Calu3 (cell line): Measurements from ENCODE around the gene TMEM185B. TPM values are rescaled to one million over a fixed set of nuclear protein-coding genes. Genes with fewer than 3 reads are reported as not detected.

Experiments used
- BruUV-seq: library from RNA; stranded (reverse); fragments of 400-500 nt; replicated peaks from 2 replicates; lab custom pipeline; 2021; lab: Mats Ljungman, UMichigan
- CTCF ChIA-PET: fragments of 300-600 bp; sonication (Branson Sonifier 250); formaldehyde crosslinking; loops from one replicate; lab custom pipeline; 2022; ENCODE audit warnings: antibody characterized with exemption; lab: Charles Lee
- DNase-seq: peaks from one replicate; pipeline ENCODE4 v3.0.0; 2022
- H3K27ac Mint-ChIP-seq: one replicate; pipeline ENCODE4 v1.8.0; 2022; ENCODE audit warnings: mixed read lengths; ENCODE audit not compliant: unreplicated experiment
- H3K27me3 Mint-ChIP-seq: one replicate; pipeline ENCODE4 v1.8.0; 2022; ENCODE audit warnings: mixed read lengths; ENCODE audit not compliant: unreplicated experiment
- H3K36me3 Mint-ChIP-seq: one replicate; pipeline ENCODE4 v1.8.0; 2022; ENCODE audit warnings: mild to moderate bottlenecking, moderate library complexity, mixed read lengths; ENCODE audit not compliant: insufficient read depth, unreplicated experiment
- H3K4me1 Mint-ChIP-seq: one replicate; pipeline ENCODE4 v1.8.0; 2022; ENCODE audit warnings: mild to moderate bottlenecking, low read depth, mixed read lengths; ENCODE audit not compliant: unreplicated experiment
- H3K4me3 Mint-ChIP-seq: one replicate; pipeline ENCODE4 v1.8.0; 2022; ENCODE audit warnings: mild to moderate bottlenecking, low read depth, moderate library complexity, mixed read lengths; ENCODE audit not compliant: unreplicated experiment
- H3K9me3 Mint-ChIP-seq: one replicate; pipeline ENCODE4 v1.8.0; 2022; ENCODE audit warnings: low read depth, mixed read lengths; ENCODE audit not compliant: unreplicated experiment
- CTCF ChIP-seq: fragments of 200-600 bp; IDR thresholded peaks from one replicate; pipeline ENCODE4 v1.8.0; 2022; ENCODE audit warnings: antibody characterized with exemption; ENCODE audit not compliant: unreplicated experiment
- intact Hi-C: fragments of 100-400 bp; cut with micrococcal nuclease; formaldehyde crosslinking; loops from one replicate; pipeline ENCODE4 v1.10.0; 2022; ENCODE audit not compliant: unreplicated experiment
- total RNA-seq: library from RNA; stranded (reverse); gene quantifications from 2 replicates; pipeline ENCODE4 v1.2.3, GENCODE V29; 2022

Gene TMEM185B
- total RNA-seq, 1 experiment from 2014 or later, result 42.8 TPM

- no peaks in the 10 kb centered on the region for H3K9me3 Mint-ChIP-seq
- CTCF ChIA-PET, result no interaction called here
- no peak for TF ChIP-seq CTCF
- peaks cover 13% of the 10 kb centered on the region for H3K27me3 Mint-ChIP-seq
- no peak overlapping the region for H3K4me3 Mint-ChIP-seq
- no peak overlapping the region for H3K27ac Mint-ChIP-seq
- no TSS peak for BruUV-seq
- H3K4me1 Mint-ChIP-seq, result no peaks in the 10 kb centered on the region
- intact Hi-C loops, result no loop called here
- no peak for DNase-seq
- H3K36me3 Mint-ChIP-seq, result no peaks in the 10 kb centered on the region
These were observed 22.5 kb upstream of the TMEM185B start for GRCh38 chr2:120245520-120246332.

GRCh38 chr2:120244656-120245519, 21.7 kb upstream of the TMEM185B start:
- H3K9me3 Mint-ChIP-seq, result no peaks in the 10 kb centered on the region
- H3K27me3 Mint-ChIP-seq, result peaks cover 7% of the 10 kb centered on the region
- TF ChIP-seq CTCF, result no peak
- CTCF ChIA-PET, result no interaction called here
- DNase-seq, result no peak
- H3K36me3 Mint-ChIP-seq, result no peaks in the 10 kb centered on the region
- H3K4me3 Mint-ChIP-seq, result no peak overlapping the region
- no peak overlapping the region for H3K27ac Mint-ChIP-seq
- no TSS peak for BruUV-seq
- peaks cover under 1% of the 10 kb centered on the region for H3K4me1 Mint-ChIP-seq
- intact Hi-C loops, result no loop called here

- no peak overlapping the region for H3K4me3 Mint-ChIP-seq
- H3K4me1 Mint-ChIP-seq, result peaks cover 10% of the 10 kb centered on the region
- no TSS peak for BruUV-seq
- no peak for DNase-seq
- H3K36me3 Mint-ChIP-seq, result peaks cover 8% of the 10 kb centered on the region
- intact Hi-C loops, result no loop called here
- H3K9me3 Mint-ChIP-seq, result no peaks in the 10 kb centered on the region
- CTCF ChIA-PET, result no interaction called here
- no peak overlapping the region for H3K27ac Mint-ChIP-seq
- TF ChIP-seq CTCF, result no peak
- no peaks in the 10 kb centered on the region for H3K27me3 Mint-ChIP-seq
These were observed 20.8 kb upstream of the TMEM185B start for GRCh38 chr2:120243875-120244553.

- H3K9me3 Mint-ChIP-seq, result no peaks in the 10 kb centered on the region
- no peak overlapping the region for H3K27ac Mint-ChIP-seq
- DNase-seq, result no peak
- TF ChIP-seq CTCF, result no peak
- H3K4me3 Mint-ChIP-seq, result no peak overlapping the region
- BruUV-seq, result no TSS peak
- CTCF ChIA-PET, result no interaction called here
- peaks cover 8% of the 10 kb centered on the region for H3K36me3 Mint-ChIP-seq
- intact Hi-C loops, result no loop called here
- H3K4me1 Mint-ChIP-seq, result peaks cover 15% of the 10 kb centered on the region
- H3K27me3 Mint-ChIP-seq, result no peaks in the 10 kb centered on the region
These were observed 20.0 kb upstream of the TMEM185B start for GRCh38 chr2:120243211-120243610.
